GM12878 (cell line): Measurements from ENCODE around the gene IL26. TPM values are rescaled to one million over a fixed set of nuclear protein-coding genes. Genes with fewer than 3 reads are reported as not detected.

Source experiments
- ATAC-seq: fragments of 200-7000 bp; cut with Tn5 transposase; 3 replicates; pipeline ENCODE4 v1.9.1; 2020; ENCODE audit warnings: mild to moderate bottlenecking, moderate library complexity
- BruUV-seq: library from RNA; stranded (reverse); fragments of 400-500 nt; replicated peaks from 2 replicates; lab custom pipeline; 2021; lab: Mats Ljungman, UMichigan
- CTCF ChIA-PET: fragments of 300-600 bp; sonication (Branson Sonifier 250); formaldehyde crosslinking; extraction: SDS; loops from one replicate; lab custom pipeline; 2021; ENCODE audit warnings: inconsistent platforms; lab: Yijun Ruan, JAX
- POLR2A ChIA-PET: fragments of 350-600 bp; formaldehyde crosslinking; extraction: SDS; loops from one replicate; lab custom pipeline; 2021; ENCODE audit warnings: inconsistent platforms; lab: Charles Lee
- RAD21 ChIA-PET: fragments of 300-600 bp; sonication (Branson Sonifier 250); formaldehyde crosslinking; loops from one replicate; lab custom pipeline; 2023; ENCODE audit warnings: antibody characterized with exemption; ENCODE audit not compliant: unreplicated experiment; lab: Charles Lee
- SMC1A ChIA-PET: fragments of 300-600 bp; sonication (Branson Sonifier 250); formaldehyde crosslinking; loops from one replicate; lab custom pipeline; 2023; ENCODE audit not compliant: unreplicated experiment, uncharacterized antibody; lab: Charles Lee
- DNase-seq: peaks from one replicate; pipeline ENCODE4 v3.0.0-alpha.2; 2011; ENCODE audit warnings: low read depth, low spot score
- FAIRE-seq: peaks from 3 replicates; lab custom pipeline; 2011; peaks lifted over from hg19 to GRCh38; lab: Jason Lieb, UNC
- H2AFZ ChIP-seq: 2 replicates; pipeline ENCODE4 v1.6.0; 2011; ENCODE audit warnings: low read depth, low read length, control low read depth; ENCODE audit not compliant: control insufficient read depth
- H3K27ac ChIP-seq: 2 replicates; pipeline ENCODE4 v1.5.1; 2011; ENCODE audit warnings: control low read depth; ENCODE audit not compliant: control insufficient read depth, insufficient read depth
- H3K27me3 ChIP-seq, 2 experiments: replicated peaks in 1 of 2; 2 replicates each; pipeline versions ENCODE4 v1.6.0 to v1.6.1; 2011; ENCODE audit warnings: low read length in 1 of 2; ENCODE audit not compliant: control insufficient read depth in 2 of 2, insufficient read depth in 2 of 2
- H3K36me3 ChIP-seq, 2 experiments: 2 replicates each; pipeline ENCODE4 v1.5.1; 2011; ENCODE audit warnings: low read length in 1 of 2; ENCODE audit not compliant: control insufficient read depth in 2 of 2, insufficient read depth in 2 of 2
- H3K4me1 ChIP-seq: 2 replicates; pipeline ENCODE4 v1.6.1; 2011; ENCODE audit warnings: mild to moderate bottlenecking, low read length, moderate library complexity, mixed read lengths; ENCODE audit not compliant: control insufficient read depth, insufficient read depth
- H3K4me2 ChIP-seq: 2 replicates; pipeline ENCODE4 v1.6.0; 2011; ENCODE audit warnings: control low read depth; ENCODE audit not compliant: control insufficient read depth, insufficient read depth
- H3K4me3 ChIP-seq: fragments of 200-600 bp; sonication (generic); 2 replicates; pipeline ENCODE4 v1.5.1; 2016
- H3K79me2 ChIP-seq: 2 replicates; pipeline ENCODE4 v1.6.0; 2011; ENCODE audit warnings: low read length; ENCODE audit not compliant: control insufficient read depth, insufficient read depth
- H3K9ac ChIP-seq: 2 replicates; pipeline ENCODE4 v1.8.0; 2011; ENCODE audit warnings: low read length, control low read depth, mixed read lengths; ENCODE audit not compliant: control insufficient read depth, insufficient read depth
- H3K9me3 ChIP-seq: replicated peaks from 3 replicates; pipeline ENCODE4 v1.5.1; 2011; ENCODE audit warnings: mild to moderate bottlenecking, low read length; ENCODE audit not compliant: control insufficient read depth, insufficient read depth
- H4K20me1 ChIP-seq: 2 replicates; pipeline ENCODE4 v1.6.0; 2011; ENCODE audit not compliant: control insufficient read depth, insufficient read depth
- ATF7 ChIP-seq: fragments of 450-650 bp; IDR thresholded peaks from 2 replicates; pipeline ENCODE4 v1.6.1; 2016; ENCODE audit warnings: low read depth, mild to moderate bottlenecking
- CREB1 ChIP-seq: IDR thresholded peaks from 2 replicates; pipeline ENCODE4 v1.6.1; 2012; ENCODE audit warnings: low read depth, mild to moderate bottlenecking, inconsistent platforms
- DPF2 ChIP-seq: fragments of 450-650 bp; IDR thresholded peaks from 2 replicates; pipeline ENCODE4 v1.6.1; 2017; ENCODE audit warnings: mild to moderate bottlenecking
- JUNB ChIP-seq: IDR thresholded peaks from 2 replicates; pipeline ENCODE4 v1.6.1; 2016; ENCODE audit warnings: antibody characterized with exemption, mild to moderate bottlenecking
- NFYB ChIP-seq: IDR thresholded peaks from 2 replicates; pipeline ENCODE4 v1.6.1; 2011; ENCODE audit warnings: low read depth, mild to moderate bottlenecking, low read length, improper control_type of control experiment, moderate library complexity; ENCODE audit not compliant: insufficient read depth
- RCOR1 ChIP-seq: conservative IDR thresholded peaks from 2 replicates; pipeline ENCODE4 v1.6.1; 2012; ENCODE audit warnings: low read depth, low read length, improper control_type of control experiment
- STAT3 ChIP-seq: IDR thresholded peaks from 2 replicates; pipeline ENCODE4 v1.6.1; 2011; ENCODE audit warnings: low read depth, low read length, improper control_type of control experiment
- SUZ12 ChIP-seq: fragments of 200-600 bp; sonication (generic); IDR thresholded peaks from one replicate; pipeline ENCODE4 v1.6.1; 2018; ENCODE audit warnings: antibody characterized with exemption, mild to moderate bottlenecking; ENCODE audit not compliant: unreplicated experiment
- ZNF622 ChIP-seq: fragments of 450-650 bp; IDR thresholded peaks from 2 replicates; pipeline ENCODE4 v1.6.1; 2017; ENCODE audit warnings: mild to moderate bottlenecking, inconsistent platforms
- WGBS: methylation state at CpG from one replicate; pipeline ENCODE4 v1.1.6; 2016; ENCODE audit warnings: low lambda C conversion rate; ENCODE audit not compliant: insufficient replicate concordance, insufficient coverage; ENCODE audit errors: missing lambda C conversion rate; 5-methylcytosine and 5-hydroxymethylcytosine counted together
- in situ Hi-C: fragments of 300-500 bp; cut with MboI; formaldehyde crosslinking; loops from 9 replicates; pipeline ENCODE4 v1.14.3; 2018; ENCODE audit warnings: mixed read lengths
- intact Hi-C: fragments of 100-400 bp; cut with micrococcal nuclease; formaldehyde crosslinking; loops from one replicate; pipeline ENCODE4 v1.14.2; 2022; ENCODE audit not compliant: unreplicated experiment
- polyA plus RNA-seq, 11 experiments: library from polyadenylated mRNA; depleted of rRNA in 4 of 11; unstranded in 6 of 11; stranded (reverse) in 5 of 11; fragments of >200 nt; fragmentation: Nextera tagmentation in 4 of 11; fragmentation: Illumina TruSeq in 1 of 11; extraction: Ambion mirVana in 4 of 11; extraction: Trizol in 1 of 11; gene quantifications; 1 replicate in 1 of 11; 2 replicates in 10 of 11; pipeline versions ENCODE4 v1.2.1 to v1.2.3, GENCODE V29; 2011 to 2016; ENCODE audit warnings: inconsistent platforms in 2 of 11, missing spikeins in 2 of 11, low read depth in 1 of 11
- total RNA-seq, 4 experiments: library from RNA; depleted of rRNA in 3 of 4; stranded (reverse); fragments of >200 nt in 3 of 4; fragmentation: Illumina TruSeq in 1 of 4; extraction: Trizol in 1 of 4; gene quantifications; 2 replicates each; pipeline versions ENCODE4 v1.2.1 to v1.2.3, GENCODE V29; 2013 to 2021
- TF ChIP-seq, protein P1 (sequence below): fragments of 450-650 bp; IDR thresholded peaks from 2 replicates; pipeline ENCODE4 v1.6.1; 2017; ENCODE audit warnings: mild to moderate bottlenecking, moderate library complexity
- TF ChIP-seq, protein P2 (sequence below): fragments of 450-650 bp; formaldehyde crosslinking; IDR thresholded peaks from 2 replicates; pipeline ENCODE4 v1.4.0; 2022; ENCODE audit warnings: mild to moderate bottlenecking, moderate library complexity
- TF ChIP-seq, protein P3 (sequence below): IDR thresholded peaks from 2 replicates; pipeline ENCODE4 v1.6.1; 2012; ENCODE audit warnings: low read length, inconsistent platforms
- TF ChIP-seq, protein P4 (sequence below): fragments of 450-650 bp; IDR thresholded peaks from 2 replicates; pipeline ENCODE4 v1.6.1; 2016; ENCODE audit warnings: mild to moderate bottlenecking

Gene IL26
- total and polyA plus RNA-seq, 10 of the 15 experiments (the other 5 are each of a cell fraction or from before 2014, with no cell fraction given): not detected

DNA sequence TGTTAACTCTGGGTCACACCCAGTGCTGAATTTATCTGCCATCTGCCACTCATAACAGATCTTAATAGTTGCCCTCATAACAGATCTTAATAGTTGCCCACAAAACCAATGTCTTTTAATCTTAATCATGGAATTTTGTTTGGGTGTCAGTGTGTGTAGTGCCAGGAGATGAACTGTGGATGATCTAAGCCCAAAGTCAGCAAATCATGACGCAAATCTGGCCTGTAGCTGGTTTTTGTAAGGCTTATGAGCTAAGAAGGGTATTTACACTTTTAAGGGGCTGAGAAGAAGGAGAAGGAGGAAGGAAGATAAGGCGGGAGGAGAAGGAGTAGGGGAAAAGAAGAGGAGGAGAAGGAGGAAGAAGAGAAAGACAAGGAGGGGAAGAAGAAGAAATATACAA, 10.0 kb upstream of the IL26 start (continued):
- TF ChIP-seq, protein P1, sequence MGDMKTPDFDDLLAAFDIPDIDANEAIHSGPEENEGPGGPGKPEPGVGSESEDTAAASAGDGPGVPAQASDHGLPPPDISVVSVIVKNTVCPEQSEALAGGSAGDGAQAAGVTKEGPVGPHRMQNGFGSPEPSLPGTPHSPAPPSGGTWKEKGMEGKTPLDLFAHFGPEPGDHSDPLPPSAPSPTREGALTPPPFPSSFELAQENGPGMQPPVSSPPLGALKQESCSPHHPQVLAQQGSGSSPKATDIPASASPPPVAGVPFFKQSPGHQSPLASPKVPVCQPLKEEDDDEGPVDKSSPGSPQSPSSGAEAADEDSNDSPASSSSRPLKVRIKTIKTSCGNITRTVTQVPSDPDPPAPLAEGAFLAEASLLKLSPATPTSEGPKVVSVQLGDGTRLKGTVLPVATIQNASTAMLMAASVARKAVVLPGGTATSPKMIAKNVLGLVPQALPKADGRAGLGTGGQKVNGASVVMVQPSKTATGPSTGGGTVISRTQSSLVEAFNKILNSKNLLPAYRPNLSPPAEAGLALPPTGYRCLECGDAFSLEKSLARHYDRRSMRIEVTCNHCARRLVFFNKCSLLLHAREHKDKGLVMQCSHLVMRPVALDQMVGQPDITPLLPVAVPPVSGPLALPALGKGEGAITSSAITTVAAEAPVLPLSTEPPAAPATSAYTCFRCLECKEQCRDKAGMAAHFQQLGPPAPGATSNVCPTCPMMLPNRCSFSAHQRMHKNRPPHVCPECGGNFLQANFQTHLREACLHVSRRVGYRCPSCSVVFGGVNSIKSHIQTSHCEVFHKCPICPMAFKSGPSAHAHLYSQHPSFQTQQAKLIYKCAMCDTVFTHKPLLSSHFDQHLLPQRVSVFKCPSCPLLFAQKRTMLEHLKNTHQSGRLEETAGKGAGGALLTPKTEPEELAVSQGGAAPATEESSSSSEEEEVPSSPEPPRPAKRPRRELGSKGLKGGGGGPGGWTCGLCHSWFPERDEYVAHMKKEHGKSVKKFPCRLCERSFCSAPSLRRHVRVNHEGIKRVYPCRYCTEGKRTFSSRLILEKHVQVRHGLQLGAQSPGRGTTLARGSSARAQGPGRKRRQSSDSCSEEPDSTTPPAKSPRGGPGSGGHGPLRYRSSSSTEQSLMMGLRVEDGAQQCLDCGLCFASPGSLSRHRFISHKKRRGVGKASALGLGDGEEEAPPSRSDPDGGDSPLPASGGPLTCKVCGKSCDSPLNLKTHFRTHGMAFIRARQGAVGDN: no peak
- TF ChIP-seq CREB1 (no peak), SUZ12 (no peak)

DNA sequence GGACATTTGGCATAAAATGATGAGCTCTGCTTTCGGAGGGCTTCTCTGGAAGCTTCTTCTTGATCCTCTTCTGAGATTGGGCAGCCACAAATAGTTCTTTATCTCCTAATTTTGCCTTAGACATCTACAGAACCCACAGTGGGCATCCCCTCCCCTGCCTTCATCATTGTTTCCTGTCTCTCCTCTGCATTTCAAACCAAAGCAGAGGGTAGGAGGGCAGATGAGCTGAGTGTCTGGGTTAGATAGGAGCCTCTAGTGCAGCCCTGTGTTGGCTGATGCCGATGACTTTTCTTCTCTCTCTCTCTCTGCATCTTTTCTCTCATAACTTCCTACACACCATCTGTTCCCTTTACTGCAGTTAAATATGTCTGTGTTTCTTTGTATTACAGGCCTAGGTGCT, 8.5 kb upstream of the IL26 start:
- ATAC-seq (no peak), FAIRE-seq (no peak), DNase-seq (no peak)
- Histone ChIP-seq H3K27me3 (no peaks in the 10 kb centered on the region), H3K27ac (no peak overlapping the region), H3K4me3 (no peak overlapping the region), H3K4me2 (no peak overlapping the region), H3K36me3 (no peaks in the 10 kb centered on the region), H4K20me1 (no peaks in the 10 kb centered on the region), H3K79me2 (no peaks in the 10 kb centered on the region), H3K9me3 (no peaks in the 10 kb centered on the region), H2AFZ (no peak overlapping the region), H3K9ac (no peak overlapping the region), H3K4me1 (peaks cover 20% of the 10 kb centered on the region)
- intact Hi-C loops: no loop called here
- no TSS peak for BruUV-seq
- SMC1A ChIA-PET: interaction anchor here (0.7 to 4.2 kb wide), 6 partner anchors 9 to 81 kb away, joined by 3 to 35 read pairs (median 4); partner anchors contain the start of gene IL22
- CTCF ChIA-PET: interaction anchor here (1.0 to 1.6 kb wide), 3 partner anchors 11 to 83 kb away, joined by 3 to 8 read pairs (median 5); no protein-coding TSS in a partner anchor
- POLR2A ChIA-PET: no interaction called here
- in situ Hi-C loops: loop anchor here (5.0 kb wide), 1 partner anchor 78 kb away; no protein-coding TSS in a partner anchor
- 100% methylated on average over 2 of the region's 2 CpGs for WGBS
- RAD21 ChIA-PET: interaction anchor here (0.9 kb wide), 1 partner anchor 56 kb away, joined by 3 read pairs; no protein-coding TSS in a partner anchor
- TF ChIP-seq ZNF622: no peak
- no peak for TF ChIP-seq JUNB
- no peak for TF ChIP-seq RCOR1
- TF ChIP-seq, protein P2, sequence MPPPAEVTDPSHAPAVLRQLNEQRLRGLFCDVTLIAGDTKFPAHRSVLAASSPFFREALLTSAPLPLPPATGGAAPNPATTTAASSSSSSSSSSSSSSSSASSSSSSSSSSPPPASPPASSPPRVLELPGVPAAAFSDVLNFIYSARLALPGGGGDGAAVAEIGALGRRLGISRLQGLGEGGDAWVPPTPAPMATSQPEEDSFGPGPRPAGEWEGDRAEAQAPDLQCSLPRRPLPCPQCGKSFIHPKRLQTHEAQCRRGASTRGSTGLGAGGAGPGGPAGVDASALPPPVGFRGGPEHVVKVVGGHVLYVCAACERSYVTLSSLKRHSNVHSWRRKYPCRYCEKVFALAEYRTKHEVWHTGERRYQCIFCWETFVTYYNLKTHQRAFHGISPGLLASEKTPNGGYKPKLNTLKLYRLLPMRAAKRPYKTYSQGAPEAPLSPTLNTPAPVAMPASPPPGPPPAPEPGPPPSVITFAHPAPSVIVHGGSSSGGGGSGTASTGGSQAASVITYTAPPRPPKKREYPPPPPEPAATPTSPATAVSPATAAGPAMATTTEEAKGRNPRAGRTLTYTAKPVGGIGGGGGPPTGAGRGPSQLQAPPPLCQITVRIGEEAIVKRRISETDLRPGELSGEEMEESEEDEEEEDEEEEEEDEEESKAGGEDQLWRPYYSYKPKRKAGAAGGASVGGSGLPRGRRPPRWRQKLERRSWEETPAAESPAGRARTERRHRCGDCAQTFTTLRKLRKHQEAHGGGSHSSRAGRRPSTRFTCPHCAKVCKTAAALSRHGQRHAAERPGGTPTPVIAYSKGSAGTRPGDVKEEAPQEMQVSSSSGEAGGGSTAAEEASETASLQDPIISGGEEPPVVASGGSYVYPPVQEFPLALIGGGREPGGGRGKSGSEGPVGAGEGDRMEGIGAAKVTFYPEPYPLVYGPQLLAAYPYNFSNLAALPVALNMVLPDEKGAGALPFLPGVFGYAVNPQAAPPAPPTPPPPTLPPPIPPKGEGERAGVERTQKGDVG (CRISPR knock-in tag): no peak
- TF ChIP-seq, protein P3, sequence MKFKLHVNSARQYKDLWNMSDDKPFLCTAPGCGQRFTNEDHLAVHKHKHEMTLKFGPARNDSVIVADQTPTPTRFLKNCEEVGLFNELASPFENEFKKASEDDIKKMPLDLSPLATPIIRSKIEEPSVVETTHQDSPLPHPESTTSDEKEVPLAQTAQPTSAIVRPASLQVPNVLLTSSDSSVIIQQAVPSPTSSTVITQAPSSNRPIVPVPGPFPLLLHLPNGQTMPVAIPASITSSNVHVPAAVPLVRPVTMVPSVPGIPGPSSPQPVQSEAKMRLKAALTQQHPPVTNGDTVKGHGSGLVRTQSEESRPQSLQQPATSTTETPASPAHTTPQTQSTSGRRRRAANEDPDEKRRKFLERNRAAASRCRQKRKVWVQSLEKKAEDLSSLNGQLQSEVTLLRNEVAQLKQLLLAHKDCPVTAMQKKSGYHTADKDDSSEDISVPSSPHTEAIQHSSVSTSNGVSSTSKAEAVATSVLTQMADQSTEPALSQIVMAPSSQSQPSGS: no peak
- TF ChIP-seq NFYB: no peak
- TF ChIP-seq, protein P4, sequence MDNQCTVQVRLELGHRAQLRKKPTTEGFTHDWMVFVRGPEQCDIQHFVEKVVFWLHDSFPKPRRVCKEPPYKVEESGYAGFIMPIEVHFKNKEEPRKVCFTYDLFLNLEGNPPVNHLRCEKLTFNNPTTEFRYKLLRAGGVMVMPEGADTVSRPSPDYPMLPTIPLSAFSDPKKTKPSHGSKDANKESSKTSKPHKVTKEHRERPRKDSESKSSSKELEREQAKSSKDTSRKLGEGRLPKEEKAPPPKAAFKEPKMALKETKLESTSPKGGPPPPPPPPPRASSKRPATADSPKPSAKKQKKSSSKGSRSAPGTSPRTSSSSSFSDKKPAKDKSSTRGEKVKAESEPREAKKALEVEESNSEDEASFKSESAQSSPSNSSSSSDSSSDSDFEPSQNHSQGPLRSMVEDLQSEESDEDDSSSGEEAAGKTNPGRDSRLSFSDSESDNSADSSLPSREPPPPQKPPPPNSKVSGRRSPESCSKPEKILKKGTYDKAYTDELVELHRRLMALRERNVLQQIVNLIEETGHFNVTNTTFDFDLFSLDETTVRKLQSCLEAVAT: no peak
- no peak for TF ChIP-seq DPF2
- TF ChIP-seq ATF7: no peak
- TF ChIP-seq STAT3: no peak
